ENCODE measurements around the gene SYT10. TPM values are rescaled to one million over a fixed set of nuclear protein-coding genes. Genes with fewer than 3 reads are reported as not detected.
"Not testable (repeated sequence)": the region's sequence is repeated elsewhere in the genome, so short reads cannot be mapped to it uniquely, and the experiment has no call there.

Gene SYT10
- total RNA-seq, 1 donor from 2014 or later, result not detected

DNA sequence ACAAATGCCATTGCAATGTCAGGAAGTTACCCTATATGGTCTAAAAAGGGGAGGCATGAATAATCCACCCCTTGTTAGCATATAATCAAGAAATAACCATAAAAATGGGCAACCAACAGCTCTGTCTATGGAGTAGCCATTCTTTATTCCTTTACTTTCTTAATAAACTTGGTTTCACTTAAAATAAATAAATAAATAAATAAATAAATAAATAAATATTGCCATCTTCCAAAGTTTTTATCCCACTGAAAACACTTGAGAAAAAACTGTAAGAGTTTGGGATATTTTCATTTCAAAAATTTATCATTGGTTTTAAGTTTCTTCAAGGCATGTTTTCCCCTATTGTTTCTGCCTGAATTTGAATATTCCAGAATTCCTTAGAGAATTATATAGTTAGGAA lies 89.8 kb downstream of the SYT10 start:
- no peak for FAIRE-seq

DNA sequence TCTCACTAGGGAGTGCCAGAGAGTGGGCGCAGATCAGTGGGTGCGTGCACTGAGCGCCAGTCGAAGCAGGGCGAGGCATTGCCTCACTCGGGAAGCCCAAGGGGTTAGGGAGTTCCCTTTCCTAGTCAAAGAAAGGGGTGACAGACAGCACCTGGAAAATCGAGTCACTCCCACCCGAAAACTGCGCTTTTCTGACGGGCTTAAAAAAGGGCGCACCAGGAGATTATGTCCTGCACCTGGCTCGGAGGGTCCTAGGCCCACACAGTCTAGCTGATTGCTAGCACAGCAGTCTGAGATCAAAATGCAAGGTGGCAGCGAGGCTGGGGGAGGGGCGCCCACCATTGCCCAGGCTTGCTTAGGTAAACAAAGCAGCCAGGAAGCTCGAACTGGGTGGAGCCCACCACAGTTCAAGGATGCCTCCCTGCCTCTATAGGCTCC lies 107.6 kb downstream of the SYT10 start:
- H3K4me3 ChIP-seq (ENCODE audit: low read depth, low read length); FAIRE-seq; DNase-seq (ENCODE audit: low read depth); H3K27me3 ChIP-seq (ENCODE audit: control insufficient read depth, insufficient read depth, low read length); H3K36me3 ChIP-seq (ENCODE audit: control insufficient read depth, insufficient read depth, low read length): not testable (repeated sequence)

More for the DNA sequence above, 89.8 kb downstream of the SYT10 start:
- no peak for DNase-seq (ENCODE audit: low read depth)
- Histone ChIP-seq H3K36me3 (ENCODE audit: control insufficient read depth, insufficient read depth, low read length) (no peaks in the 10 kb centered on the region), H3K27me3 (ENCODE audit: control insufficient read depth, insufficient read depth, low read length) (no peaks in the 10 kb centered on the region), H3K4me3 (ENCODE audit: low read depth, low read length) (no peak overlapping the region)
- no peak for TF ChIP-seq CTCF (IDR thresholded peaks at IDR 0.05; ENCODE audit: insufficient read depth, low read length, severe bottlenecking)

- H3K36me3 ChIP-seq (ENCODE audit: control insufficient read depth, insufficient read depth, low read length), result no peaks in the 10 kb centered on the region
- H3K4me3 ChIP-seq (ENCODE audit: low read depth, low read length), result no peak overlapping the region
- H3K27me3 ChIP-seq (ENCODE audit: control insufficient read depth, insufficient read depth, low read length), result no peaks in the 10 kb centered on the region
- no peak for TF ChIP-seq CTCF (IDR thresholded peaks at IDR 0.05; ENCODE audit: insufficient read depth, low read length, severe bottlenecking)
- FAIRE-seq, result no peak
- no peak for DNase-seq (ENCODE audit: low read depth)
Observed at GRCh38 chr12:33330940-33331339, 108.7 kb downstream of the SYT10 start.
